ENCODE results near the gene FBLN1.
A peak's percentile ranks its signal among the peaks of the same experiment; 100 is the strongest.
"Not testable (repeated sequence)": the region's sequence is repeated elsewhere in the genome, so short reads cannot be mapped to it uniquely, and the experiment has no call there.

The FBLN1 gene

DNA sequence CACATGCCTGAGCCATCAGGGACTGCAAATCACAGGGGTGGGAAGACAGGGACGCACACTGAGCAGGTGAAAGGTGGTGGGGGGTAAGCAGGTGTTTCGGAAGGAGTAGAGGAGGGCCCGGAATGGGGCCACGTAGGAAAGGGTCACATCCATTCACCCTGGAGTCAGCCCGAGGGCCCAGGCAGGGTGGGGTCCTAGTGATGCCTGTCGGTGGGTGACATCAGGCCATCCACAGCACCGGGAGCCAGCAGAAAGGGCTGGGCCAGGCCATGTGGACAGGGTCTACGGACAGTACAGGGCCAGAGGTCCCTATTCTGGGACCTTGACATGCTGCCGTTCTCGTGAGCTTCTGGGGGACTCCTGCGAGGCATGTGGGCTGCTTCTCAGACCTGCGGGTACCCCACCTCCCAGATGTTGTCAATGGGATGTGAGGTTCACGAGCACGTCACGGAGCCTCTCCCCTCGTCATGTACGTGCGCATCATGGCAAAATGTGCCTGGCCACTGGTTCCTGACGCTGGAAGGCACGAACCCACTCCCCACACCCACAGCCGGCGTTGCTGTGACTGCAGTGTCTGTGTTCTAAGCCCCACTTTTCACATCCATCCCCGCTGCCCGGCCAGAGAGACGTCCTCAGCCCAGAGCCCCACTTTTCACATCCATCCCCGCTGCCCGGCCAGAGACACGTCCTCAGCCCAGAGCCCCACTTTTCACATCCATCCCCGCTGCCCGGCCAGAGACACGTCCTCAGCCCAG, 84.1 kb downstream of the FBLN1 start:
- no peak for DNase-seq

DNA sequence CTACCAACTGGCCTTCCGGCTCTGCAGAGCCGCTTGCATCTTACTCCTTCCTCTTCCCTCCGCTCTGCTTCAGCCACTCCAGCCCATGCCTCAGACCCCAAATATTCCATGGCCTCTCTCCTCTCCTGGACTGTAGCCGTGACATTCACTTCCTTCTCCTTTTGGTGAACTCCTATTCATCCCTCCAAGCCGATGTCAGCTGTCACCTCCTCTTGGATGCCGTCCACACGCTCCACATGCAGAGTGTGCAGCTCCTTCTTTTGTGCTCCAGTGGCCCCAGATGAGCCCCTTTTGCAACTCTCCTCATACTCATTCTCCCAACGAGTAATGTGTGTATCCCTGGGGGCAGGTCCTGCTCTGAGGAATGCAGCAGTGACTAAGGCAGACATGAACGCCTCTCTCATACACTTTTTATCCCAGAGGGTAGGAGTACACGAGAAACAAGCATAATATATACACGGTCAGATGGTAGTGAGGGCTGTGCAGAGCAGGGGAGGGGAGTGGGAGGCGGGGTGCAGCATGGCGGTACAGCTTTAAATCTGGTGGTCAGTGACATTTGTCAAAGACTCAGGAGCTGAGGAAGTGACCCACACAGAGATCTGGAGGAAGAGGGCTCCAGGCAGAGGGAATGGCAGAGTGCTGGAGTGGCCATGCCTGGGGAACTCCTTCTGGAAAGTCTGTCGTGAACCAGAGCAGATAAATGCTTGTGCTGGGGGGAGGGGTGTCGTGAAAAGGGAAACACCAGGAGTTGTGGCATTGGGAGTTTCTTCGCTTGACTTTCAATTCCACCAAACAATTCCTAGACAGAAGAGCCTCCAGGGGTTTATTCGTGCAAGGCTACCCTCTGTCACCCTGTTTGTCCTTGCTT, 85.2 kb downstream of the FBLN1 start:
- no peak for DNase-seq

DNA sequence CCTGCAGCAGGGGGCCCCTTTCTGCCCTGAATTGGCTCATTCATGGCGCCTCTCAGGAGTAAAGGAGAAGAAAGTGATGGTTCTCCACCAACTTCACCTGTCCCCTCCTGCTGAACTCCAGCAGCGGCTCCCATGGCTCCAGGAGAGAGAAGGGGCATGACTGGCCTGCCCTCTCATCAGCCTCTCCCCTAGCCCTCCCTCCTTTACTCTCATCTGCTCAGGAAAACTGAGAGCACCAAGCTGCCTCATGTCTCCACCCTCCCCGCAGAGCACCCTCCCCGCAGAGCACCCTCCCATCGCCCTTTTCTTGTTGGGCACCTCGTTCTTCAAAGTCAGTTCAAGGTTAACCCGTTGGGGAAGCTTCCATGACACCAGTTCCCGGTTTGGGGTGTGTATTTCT, 86.9 kb downstream of the FBLN1 start:
- no peak for DNase-seq

- no peak for DNase-seq
These were observed 87.6 kb downstream of the FBLN1 start for GRCh38 chr22:45590262-45590661.

DNA sequence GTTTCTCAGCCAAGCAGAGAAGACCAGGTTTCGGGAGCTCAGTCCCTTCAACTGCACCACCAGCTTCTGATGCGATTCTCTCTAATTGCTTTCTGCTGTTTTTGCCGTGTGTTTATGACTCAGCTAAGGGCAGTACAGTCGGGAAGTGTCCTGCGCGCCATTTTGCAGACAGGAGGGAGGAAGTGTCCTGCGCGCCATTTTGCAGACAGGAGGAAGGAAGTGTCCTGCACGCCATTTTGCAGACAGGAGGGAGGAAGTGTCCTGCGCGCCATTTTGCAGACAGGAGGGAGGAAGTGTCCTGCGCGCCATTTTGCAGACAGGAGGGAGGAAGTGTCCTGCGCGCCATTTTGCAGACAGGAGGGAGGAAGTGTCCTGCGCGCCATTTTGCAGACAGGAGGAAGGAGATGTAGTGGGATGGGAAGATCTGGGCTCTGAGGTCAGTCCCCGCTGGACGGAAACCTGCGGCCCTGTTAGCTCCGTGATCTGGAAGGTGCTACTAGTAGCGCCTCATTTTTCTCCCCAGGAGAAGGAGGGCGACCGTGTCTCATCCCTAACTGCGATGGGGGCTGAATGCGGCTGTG, 89.0 kb downstream of the FBLN1 start:
- not testable (repeated sequence) for DNase-seq

- no peak for DNase-seq
These were observed 91.6 kb downstream of the FBLN1 start for GRCh38 chr22:45594123-45594941.

GRCh38 chr22:45597460-45598192, 94.9 kb downstream of the FBLN1 start:
- DNase-seq: no peak

GRCh38 chr22:45598596-45599217, 96.0 kb downstream of the FBLN1 start:
- no peak for DNase-seq

GRCh38 chr22:45599836-45600577, 97.3 kb downstream of the FBLN1 start:
- no peak for DNase-seq

GRCh38 chr22:45600790-45601730, 98.4 kb downstream of the FBLN1 start:
- no peak for DNase-seq

DNA sequence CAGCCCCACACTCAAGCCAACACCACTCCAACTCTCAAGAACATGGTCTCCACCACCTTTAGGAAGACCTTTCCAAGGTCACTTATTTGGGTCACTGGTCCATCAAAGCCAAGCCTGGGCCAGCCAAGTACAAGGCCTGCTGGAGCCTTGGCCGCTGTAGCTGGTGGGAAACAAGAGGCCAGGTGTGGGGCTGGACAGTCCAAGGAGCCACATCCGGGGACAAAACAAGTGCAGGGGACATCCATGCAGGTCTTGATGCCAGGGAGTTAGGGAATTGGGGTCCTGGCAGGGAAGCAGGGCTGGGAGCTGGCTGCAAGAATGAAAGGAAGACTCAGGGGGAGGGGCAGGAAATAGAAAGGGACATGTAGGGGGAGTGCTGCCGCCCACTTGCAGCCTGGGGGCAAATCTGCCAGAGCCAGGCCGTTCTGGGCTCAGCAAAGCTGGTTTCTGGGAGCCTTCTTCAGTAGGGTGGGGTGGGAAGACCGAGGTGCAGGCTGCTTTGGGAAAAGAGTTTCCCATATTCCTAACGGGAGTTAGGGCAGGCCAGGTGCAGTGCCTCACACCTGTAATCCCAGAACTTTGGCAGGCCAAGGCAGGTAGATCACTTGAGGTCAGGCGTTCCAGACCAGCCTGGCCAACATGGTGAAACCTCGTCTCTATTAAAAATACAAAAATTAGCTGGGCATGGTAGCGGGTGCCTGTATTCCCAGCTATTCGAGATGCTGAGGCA, 99.5 kb downstream of the FBLN1 start:
- DNase-seq: no peak

- no peak for DNase-seq
These were observed 100.3 kb downstream of the FBLN1 start for GRCh38 chr22:45602824-45603595.

- DNase-seq: no peak
These were observed 100.9 kb downstream of the FBLN1 start for GRCh38 chr22:45603619-45604018.

GRCh38 chr22:45608045-45608444, 105.4 kb downstream of the FBLN1 start:
- DNase-seq: not testable (repeated sequence)

GRCh38 chr22:45608763-45609180, 106.1 kb downstream of the FBLN1 start:
- DNase-seq: peak; percentile 12

DNA sequence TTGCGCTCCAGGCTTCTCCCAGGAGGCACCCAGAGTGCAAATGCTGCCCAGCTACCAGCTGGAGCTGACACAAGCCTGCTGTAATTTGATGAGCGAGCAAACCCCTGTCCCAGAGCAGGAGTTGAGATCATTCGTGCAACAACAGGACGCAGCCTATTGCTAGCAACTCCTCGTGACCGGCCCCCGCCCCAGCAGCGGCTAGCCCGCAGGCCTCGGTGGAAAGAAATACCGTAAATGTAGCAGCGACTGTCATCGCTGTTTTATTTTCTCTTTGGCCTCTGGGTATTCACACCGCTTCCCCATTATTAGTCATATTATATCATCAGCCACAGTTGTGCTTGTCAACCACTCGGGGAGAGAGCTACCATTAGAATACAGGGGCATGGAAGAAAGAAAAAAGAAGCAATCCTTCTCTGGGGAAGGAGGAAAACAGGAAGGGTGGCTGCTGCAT, 109.8 kb downstream of the FBLN1 start:
- peak; percentile 9 for DNase-seq

DNA sequence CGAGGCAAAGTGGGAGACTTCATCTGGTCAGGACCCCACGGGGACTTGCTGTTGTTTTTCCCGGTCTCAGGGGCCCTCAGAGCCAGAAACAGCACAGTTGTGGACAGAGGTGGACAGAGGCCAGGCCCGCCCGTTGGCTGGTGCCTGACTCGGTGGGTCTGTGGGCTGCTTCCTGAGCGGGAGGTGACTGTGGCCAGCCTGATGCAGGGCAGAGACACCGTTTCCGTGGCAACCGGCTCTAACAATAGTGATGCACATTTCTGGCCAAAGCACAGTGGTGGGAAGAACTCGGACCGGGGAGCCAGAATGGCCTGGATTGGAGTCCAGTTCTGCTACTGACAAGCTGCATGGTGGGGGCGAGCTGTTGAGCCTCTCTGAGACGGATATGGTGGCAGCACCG, 110.3 kb downstream of the FBLN1 start:
- DNase-seq: no peak

DNA sequence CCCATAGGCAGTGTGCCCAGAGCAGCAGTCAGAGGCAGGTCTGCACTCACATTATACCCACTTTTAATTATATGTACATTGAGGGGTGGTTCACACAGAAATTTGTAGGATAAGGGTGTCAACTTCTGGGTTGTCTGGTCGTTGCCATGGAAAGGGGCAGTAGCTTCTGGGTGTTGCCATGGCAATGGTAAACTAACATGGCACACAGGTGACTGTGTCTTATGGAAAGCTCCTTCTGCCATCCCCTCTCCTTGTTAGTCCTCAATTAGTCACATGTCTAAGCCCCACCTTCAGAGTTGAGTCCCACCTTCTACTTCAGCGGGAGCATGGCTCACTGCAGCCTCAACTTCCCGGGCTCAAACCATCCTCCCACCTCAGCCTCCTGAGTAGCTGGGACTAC, 112.7 kb downstream of the FBLN1 start:
- DNase-seq: no peak
